Neural progenitor cell (in vitro differentiated cells): ENCODE results near the gene CD274.

ENCODE experiments used
- EZH2 ChIP-seq: fragments of 200-600 bp; sonication (generic); IDR thresholded peaks from 2 replicates; pipeline ENCODE4 v1.6.1; 2017; ENCODE audit warnings: antibody characterized with exemption, mild to moderate bottlenecking, moderate library complexity
- EZH2phosphoT487 ChIP-seq: fragments of 200-600 bp; sonication (generic); IDR thresholded peaks from 2 replicates; pipeline ENCODE4 v1.6.1; 2017; ENCODE audit warnings: antibody characterized with exemption
- TF ChIP-seq, protein P1 (sequence below): fragments of 200-600 bp; sonication (generic); IDR thresholded peaks from 2 replicates; pipeline ENCODE4 v1.5.1; 2017; ENCODE audit warnings: antibody characterized with exemption, mild to moderate bottlenecking

DNA sequence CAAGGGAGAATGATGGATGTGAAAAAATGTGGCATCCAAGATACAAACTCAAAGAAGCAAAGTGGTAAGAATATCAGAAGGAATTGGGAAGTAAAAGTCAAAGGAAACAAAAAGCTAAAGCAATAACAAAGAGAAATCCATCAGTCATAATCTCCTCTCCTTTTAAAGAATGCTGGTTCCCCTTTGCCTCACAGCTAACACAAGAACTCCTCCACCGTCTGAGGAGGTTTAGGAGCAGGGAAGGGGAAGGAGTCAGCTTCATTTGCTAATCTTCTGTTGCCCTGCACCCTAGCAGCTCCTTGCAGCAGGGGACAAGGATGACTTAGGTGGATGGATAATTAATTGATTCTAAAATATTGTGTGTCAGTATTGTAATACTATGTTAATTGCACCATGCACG, 16.4 kb downstream of the CD274 start:
- TF ChIP-seq, protein P1, sequence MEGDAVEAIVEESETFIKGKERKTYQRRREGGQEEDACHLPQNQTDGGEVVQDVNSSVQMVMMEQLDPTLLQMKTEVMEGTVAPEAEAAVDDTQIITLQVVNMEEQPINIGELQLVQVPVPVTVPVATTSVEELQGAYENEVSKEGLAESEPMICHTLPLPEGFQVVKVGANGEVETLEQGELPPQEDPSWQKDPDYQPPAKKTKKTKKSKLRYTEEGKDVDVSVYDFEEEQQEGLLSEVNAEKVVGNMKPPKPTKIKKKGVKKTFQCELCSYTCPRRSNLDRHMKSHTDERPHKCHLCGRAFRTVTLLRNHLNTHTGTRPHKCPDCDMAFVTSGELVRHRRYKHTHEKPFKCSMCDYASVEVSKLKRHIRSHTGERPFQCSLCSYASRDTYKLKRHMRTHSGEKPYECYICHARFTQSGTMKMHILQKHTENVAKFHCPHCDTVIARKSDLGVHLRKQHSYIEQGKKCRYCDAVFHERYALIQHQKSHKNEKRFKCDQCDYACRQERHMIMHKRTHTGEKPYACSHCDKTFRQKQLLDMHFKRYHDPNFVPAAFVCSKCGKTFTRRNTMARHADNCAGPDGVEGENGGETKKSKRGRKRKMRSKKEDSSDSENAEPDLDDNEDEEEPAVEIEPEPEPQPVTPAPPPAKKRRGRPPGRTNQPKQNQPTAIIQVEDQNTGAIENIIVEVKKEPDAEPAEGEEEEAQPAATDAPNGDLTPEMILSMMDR: no peak
- no peak for TF ChIP-seq EZH2
- TF ChIP-seq EZH2phosphoT487: no peak
